GM19467 (cell line): ENCODE data around the gene FAM13C.

Source experiments
- ATAC-seq: cut with Tn5 transposase; IDR thresholded peaks from one replicate; pipeline ENCODE4 v1.9.1; 2021; ENCODE audit warnings: mild to moderate bottlenecking, moderate library complexity; ENCODE audit not compliant: unreplicated experiment

The FAM13C gene

GRCh38 chr10:59362959-59363381, 621 bp upstream of the FAM13C start:
- ATAC-seq = no peak

GRCh38 chr10:59361663-59362143, 646 bp downstream of the FAM13C start:
- no peak for ATAC-seq

- no peak for ATAC-seq
These were observed 1.5 kb downstream of the FAM13C start for GRCh38 chr10:59360605-59361405.

- ATAC-seq = no peak
These were observed 3.8 kb downstream of the FAM13C start for GRCh38 chr10:59358576-59358975.

GRCh38 chr10:59354434-59354833, 7.9 kb downstream of the FAM13C start:
- no peak for ATAC-seq

- no peak for ATAC-seq
These were observed 11.8 kb downstream of the FAM13C start for GRCh38 chr10:59350558-59350957.

GRCh38 chr10:59346321-59346720, 16.0 kb downstream of the FAM13C start:
- ATAC-seq = no peak

GRCh38 chr10:59342723-59343122, 19.6 kb downstream of the FAM13C start:
- no peak for ATAC-seq

GRCh38 chr10:59342000-59342399, 20.3 kb downstream of the FAM13C start:
- ATAC-seq = no peak

- ATAC-seq = no peak
These were observed 22.1 kb downstream of the FAM13C start for GRCh38 chr10:59340285-59340684.

GRCh38 chr10:59339351-59339750, 23.0 kb downstream of the FAM13C start:
- ATAC-seq = no peak

- no peak for ATAC-seq
These were observed 25.1 kb downstream of the FAM13C start for GRCh38 chr10:59337201-59337652.

GRCh38 chr10:59336632-59337031, 25.7 kb downstream of the FAM13C start:
- ATAC-seq = no peak

- ATAC-seq = no peak
These were observed 26.9 kb downstream of the FAM13C start for GRCh38 chr10:59335497-59335896.

GRCh38 chr10:59333701-59334100, 28.6 kb downstream of the FAM13C start:
- ATAC-seq = no peak

GRCh38 chr10:59332581-59332980, 29.8 kb downstream of the FAM13C start:
- no peak for ATAC-seq

GRCh38 chr10:59331661-59332060, 30.7 kb downstream of the FAM13C start:
- no peak for ATAC-seq

GRCh38 chr10:59325116-59325515, 37.2 kb downstream of the FAM13C start:
- ATAC-seq = no peak

GRCh38 chr10:59324597-59324996, 37.8 kb downstream of the FAM13C start:
- no peak for ATAC-seq

GRCh38 chr10:59323831-59324401, 38.4 kb downstream of the FAM13C start:
- ATAC-seq = no peak

GRCh38 chr10:59323036-59323459, 39.3 kb downstream of the FAM13C start:
- no peak for ATAC-seq

GRCh38 chr10:59322131-59322530, 40.2 kb downstream of the FAM13C start:
- ATAC-seq = no peak
